RKO (cell line): ENCODE results near the gene NOS3.

Experiments used
- DNase-seq: peaks from one replicate; pipeline ENCODE4 v3.0.0-alpha.2; 2016; ENCODE audit warnings: low spot score

NOS3 gene

GRCh38 chr7:151058781-151059366 lies 68.1 kb downstream of the NOS3 start:
- peak; percentile 69 for DNase-seq

DNA sequence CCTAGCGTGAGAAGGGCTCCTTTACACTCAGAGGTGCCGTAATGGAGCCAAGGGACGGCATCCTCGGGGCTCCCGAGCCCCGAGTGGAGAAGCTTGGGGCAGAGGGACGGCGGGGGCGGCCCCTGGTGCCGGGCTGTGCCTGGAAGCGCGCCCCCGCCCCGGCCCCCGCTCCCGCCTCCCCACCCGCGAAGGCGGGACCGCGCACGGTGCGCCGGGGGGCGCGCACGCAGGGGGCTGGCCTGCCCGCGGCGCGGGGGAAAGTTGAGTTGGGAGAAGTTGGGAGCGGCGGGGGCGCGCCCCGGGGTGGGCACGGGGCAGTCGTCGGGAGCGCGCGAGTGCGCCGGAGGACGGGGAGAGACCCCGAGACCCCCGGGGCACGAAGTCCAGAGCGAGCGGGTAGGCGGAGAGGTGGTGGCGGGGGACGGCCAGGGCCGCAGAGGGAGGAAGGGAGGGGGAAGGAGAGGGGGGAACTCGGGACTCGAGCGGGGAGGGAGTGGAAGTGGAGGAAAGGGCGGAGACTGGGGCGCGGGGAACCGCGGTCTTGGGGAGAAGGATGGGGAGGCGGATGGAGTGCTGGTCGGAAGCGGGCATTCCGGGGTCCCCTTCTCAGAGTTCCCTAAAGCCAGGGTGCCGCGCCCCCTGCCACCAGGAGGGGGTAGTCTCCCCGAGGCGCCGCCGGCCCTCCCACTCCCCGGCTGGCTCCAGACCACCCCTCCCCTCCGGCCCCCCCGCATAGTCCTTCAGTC lies 68.7 kb downstream of the NOS3 start, which contains the start of gene SLC4A2:
Gene SLC4A2, plus strand, starts transcription at position 223 of the 746 bp plus-strand sequence. CDS start 2,399 bp downstream, outside the sequence.
- peak; percentile 84 for DNase-seq

- no peak for DNase-seq
These were observed 69.2 kb downstream of the NOS3 start for GRCh38 chr7:151060113-151060415.

DNA sequence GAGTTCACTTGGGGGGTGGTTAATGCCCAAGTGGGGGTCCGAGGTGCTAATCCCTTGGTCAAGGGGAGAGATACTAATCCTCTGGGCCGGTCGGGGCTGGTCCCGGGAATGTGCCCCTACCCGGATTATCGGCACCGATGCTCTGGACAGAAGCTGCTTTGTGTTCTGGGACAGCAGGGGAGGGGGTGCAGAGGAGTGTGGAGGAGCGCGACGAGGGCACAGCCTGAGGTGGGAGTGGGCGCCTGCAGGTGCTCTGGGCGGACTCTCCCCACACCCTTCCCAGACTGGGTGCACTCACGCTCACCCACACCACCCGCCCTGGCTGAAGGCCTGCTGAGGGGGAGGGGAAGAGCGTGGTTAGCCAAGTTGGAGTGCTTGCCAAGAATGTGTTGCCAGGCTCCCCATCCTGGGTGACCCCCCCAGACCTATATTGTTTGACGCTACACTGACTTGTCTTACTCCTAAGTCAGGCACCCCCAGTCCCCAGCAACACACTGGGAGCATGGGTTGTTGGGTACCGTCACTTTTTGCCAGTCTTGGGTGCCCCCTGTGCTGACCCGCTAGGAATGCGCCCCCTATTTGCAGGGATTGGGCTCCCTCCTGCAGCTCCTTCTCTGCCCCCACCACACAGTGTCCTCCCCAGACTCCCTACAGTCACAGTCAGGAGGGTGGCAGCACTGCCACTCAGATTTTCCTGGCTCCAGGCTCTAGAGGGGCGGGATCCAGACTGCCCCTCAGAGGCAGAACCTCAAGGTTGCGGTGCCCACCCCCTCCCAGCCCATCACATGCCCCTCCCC lies 69.8 kb downstream of the NOS3 start:
- DNase-seq, result peak; percentile 89

GRCh38 chr7:151061213-151062110 lies 70.6 kb downstream of the NOS3 start:
- peak; percentile 57 for DNase-seq

GRCh38 chr7:151062111-151062398 lies 71.2 kb downstream of the NOS3 start:
- DNase-seq, result no peak

DNA sequence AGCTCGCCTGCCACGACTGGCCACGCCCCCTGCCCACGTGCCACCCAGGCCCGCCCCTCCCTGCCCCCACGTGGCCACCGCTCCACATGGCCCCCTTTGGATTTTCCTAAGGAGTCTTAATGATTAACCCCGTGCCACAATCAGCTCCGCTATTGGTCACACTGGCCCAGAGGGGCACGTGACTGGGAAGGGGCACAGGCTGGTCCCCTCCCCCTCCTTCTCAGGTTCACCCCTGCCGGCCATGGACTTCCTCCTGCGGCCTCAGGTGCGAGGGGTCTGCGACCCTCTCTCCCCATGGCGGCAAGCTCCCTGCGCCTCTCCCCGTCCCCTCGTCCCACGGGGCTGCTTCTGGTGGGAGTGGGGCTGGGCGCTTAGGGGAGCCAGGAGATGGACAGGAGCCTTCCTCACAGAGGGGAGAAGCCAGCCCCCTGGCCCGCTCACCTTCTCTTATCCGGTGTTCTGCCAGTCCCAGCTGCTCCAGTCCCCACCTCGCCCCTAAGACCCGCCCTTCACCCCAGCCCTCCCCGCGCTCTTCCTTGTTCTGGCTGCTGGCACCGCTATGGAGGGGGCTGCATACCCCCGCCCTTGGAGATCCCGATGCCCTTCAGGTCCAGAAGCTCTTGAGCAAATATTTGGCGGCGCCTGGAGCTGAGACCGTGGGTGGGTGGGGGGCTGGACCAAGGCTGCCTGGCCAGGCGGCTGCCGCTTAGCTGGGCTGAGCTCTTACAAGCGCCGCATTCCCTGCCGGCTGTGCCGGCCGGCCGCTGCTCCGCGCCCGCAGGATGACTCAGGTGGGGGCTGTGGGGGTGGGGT lies 71.8 kb downstream of the NOS3 start:
- peak; percentile 95 for DNase-seq

DNA sequence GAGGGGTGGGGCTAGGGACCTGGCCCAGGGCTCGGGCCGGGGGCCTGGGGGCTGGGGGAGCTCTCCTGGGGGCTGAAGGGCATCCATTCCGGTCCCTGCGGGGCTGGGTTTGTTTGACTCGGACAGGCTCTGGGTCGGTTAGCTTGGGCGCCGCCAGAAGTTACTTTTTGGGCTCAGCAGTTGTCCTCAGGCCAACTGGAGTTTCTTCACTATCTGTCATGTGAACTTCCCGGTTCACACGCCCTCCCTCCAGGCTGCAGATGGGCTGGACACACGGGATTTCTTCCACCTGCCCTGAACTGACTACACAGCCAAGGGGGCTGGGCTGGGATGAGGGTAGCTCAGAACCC lies 72.4 kb downstream of the NOS3 start:
- DNase-seq, result peak; percentile 53
